ENCODE data around the gene ZNF827.

The ZNF827 gene

DNA sequence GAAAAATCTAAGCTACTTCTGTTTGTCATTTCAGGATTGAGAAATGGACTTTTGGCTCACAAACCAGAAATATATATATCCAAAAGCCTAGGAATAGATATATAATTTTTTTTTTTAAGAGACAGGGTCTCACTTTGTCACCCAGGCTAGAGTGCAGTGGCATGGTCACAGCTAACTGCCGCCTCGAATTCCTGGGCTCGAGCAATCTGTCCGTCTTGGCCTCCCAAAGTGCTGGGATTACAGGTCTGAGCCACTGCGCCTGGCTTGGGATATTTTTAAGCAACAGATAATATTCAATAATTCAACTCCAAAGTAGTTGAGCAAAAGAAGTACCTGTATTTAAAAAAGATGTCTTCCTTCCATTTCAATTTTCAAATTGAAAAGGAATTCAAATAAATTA lies 146.2 kb downstream of the ZNF827 start:
- no peak for DNase-seq (ENCODE audit: low spot score)

DNA sequence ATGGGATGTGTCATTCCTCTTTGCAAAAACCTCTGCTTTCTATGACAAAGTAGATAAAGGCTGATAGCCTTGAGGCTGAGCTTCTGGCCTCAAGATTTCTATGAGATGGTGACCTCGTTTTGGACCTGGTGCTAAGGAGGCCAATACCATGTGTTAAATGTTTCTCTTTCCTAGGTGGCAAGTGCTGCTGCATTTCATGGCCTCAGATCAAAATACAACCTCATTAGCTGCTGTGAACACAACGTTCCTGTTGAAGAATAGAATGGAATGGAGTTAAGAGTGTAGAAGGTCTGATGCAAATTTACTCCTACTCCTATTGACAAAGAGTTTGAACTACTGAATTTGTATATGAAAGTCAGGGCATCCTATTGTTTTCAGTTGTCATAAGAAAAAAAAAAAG lies 146.6 kb downstream of the ZNF827 start:
- DNase-seq (ENCODE audit: low spot score) = no peak

DNA sequence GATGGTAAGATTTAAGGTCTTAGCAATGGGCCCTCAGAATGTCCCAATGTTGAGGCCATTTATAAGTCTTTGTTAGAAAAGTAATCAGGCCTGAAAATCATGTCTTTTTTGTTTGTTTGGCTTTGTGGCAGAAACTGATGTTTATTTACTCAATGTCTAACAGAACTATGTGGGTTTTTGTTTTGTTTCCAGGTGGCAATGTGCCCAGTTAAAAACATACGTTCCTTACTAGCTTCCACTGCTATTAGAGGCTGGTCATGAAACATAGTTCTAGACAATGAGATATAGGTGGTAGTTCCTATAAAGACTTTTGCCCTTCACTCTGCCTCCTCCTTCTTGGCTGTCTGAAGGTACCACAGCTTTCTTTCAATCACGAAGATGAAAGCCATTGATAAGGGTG lies 149.9 kb downstream of the ZNF827 start:
- no peak for DNase-seq (ENCODE audit: low spot score)

DNA sequence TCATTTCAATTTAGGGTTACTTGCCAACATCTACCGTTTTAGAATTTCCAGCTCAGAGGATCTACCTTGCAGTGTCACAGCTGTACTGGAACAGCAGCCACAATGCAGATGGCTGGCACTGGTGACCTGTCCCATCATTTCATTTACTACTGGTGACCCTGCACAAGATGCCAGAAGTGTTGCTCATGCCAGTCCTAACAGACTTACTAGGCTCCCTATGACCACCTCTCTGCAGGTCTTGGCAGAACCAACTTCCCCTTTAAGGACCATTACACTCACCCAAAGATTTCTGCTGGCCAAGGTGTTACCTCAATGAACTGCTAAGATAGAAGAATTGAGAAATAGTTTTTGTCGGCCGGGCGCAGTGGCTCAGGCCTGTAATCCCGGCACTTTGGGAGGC lies 151.8 kb downstream of the ZNF827 start:
- DNase-seq (ENCODE audit: low spot score) = no peak

DNA sequence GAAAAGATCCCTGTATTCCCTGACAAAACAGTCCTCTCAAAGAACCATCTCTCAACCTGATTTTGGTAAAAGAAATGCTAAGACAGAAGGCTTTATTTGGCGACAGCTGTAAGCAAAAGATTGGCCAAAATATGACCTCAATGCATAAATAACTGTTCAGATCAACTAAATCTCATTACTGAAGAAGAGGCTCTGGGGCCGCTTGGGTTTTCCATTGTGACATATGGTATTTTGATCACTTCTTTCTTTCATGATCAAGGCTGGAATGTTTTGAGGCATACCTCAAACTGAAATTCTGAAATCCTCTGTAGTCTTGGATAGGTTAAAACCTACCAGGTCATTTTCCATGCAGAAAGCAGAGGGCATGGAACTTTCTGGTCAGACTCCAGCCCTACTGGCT lies 152.4 kb downstream of the ZNF827 start:
- DNase-seq (ENCODE audit: low spot score) = no peak

DNA sequence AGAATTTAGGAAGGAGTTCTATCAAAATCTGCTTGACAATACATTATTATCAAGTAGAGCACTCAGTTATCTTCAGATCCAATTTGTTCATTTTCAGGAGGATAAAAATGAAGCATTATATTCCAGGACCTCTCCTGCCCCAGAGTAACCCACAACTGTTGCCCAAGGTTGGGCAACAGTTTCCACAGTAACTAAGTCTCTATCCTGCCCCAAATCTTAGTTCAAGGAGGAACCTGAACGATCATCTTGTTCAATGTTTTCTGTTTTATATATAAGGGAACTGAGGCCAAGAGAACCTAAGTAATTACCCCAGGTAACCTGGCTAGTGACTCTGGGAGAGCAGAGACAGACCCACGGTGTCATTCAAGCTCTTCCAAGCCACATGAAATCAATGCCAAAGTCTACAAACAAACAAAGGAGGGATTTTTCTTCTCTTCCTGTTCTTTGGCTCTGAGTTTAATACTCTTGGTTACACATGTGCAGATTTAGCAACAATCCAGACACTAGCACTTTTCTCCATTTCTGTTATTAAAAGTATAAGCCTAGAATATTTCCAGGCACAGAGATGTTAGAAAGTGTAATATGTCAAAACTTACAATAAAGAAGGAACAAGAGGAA lies 153.1 kb downstream of the ZNF827 start:
- no peak for DNase-seq (ENCODE audit: low spot score)

DNA sequence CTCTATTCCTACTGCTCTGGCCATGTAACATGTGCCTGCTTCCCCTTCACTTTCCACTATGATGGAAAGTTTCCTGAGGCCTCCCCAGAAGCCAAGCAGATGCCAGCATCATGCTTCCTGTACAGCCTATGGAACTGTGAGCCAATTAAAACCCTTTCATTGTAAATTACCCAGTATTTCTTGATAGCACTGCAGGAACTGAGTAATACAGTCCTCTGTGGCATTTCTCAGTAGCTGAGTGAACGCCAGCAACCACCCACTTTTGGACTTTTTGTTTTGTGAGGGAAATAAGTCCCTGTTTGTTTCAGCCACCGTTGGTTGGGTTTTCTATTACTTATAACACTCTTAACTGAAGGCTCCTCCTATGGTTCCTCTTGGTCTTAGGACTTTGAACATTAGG lies 154.6 kb downstream of the ZNF827 start:
- no peak for DNase-seq (ENCODE audit: low spot score)

DNA sequence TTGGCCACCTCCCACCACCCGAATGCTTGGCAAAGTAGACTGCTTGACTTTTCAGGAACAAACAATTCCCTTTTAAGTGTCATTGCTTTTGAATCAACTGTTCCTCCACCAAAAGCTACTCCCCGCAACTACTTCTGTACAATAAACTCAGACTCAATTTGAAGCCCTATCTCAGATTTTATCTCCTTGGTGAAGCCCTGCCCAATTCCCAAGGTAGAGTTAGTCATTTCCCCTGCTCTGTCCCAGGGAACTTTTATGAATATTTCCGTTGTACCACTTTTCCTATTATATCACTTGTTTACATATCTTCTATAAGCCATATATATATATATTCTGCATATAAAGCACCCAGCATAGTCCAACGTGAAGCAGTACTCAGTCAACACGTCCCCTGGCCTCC lies 155.9 kb downstream of the ZNF827 start:
- no peak for DNase-seq (ENCODE audit: low spot score)

DNA sequence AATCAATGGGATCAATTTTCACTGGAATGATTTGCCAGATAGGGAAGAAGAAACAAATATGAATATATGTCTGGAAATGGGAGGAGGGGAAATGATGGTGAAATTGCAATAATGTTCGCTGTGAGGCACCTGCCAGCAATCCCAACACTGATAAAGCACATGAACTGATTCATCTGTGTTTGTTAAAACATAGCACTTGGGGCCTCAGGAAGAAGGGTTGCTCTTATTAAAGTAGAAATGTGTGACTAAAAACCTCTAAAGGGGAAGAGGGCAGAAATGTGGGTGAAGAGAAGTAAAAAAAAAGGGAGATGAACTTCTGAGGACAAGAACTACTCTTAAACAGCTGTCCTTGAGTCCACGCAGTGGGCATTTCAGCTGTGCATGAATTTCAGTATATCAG lies 157.3 kb downstream of the ZNF827 start:
- no peak for DNase-seq (ENCODE audit: low spot score)

DNA sequence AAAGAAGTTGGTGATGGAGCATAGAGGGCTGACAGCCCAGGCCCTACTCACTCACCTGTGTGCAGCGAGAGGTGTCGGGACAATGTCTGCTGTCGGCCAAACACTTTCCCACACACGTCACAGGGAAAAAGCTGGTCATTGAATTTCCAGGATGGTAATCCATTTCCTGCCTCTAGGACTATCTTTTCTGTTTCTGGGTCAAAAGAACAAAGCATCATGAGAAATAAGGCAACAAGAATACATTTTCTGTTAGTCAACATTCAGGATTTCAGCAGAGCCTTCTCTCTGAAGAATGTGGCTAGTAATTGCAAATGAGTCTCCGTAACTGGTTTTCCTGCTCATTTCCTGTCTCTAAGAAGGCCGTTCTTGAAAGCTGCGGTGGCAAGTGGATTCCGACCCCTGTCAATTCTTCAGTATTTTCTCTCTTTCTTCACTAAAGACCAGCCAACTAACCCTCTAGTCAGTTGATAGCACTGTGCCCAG lies 159.3 kb downstream of the ZNF827 start:
- DNase-seq (ENCODE audit: low spot score) = no peak

DNA sequence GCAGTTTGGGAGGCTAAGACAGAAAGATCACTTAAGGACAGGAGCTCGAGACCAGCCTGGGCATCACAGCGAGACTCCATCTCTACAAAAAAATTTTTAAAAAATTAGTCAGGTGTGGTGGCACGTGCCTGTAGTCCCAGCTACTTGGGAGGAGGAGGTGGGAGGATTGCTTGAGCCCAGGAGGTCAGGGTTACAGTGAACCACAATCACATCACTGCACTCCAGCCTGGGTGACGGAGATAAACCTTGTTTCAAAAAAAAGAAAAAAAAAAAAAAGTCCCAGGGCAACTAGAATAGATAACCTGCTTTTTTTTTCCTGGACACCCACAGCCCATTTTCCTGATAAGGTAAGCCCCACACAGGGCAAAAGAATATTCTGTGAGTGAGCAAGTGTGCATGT lies 162.4 kb downstream of the ZNF827 start:
- DNase-seq (ENCODE audit: low spot score) = no peak

DNA sequence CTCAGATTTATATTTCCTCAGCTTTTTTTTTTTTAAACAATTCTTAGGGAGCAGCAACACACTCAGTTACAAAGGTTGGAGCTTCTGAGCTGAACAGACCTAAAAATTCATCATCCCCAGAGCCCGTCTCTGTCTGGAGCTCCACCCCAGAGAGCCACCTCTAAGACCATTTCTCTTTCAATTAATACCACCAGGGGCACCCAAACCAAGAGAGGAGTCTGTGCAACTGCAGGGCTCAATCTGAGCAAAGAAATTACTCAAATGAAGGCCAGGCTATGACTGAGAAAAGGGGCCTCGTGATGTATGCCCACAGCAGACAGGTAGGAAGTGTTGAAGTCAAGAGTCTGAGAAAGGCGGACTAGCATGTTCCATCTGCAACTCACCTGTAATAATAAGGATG lies 163.2 kb downstream of the ZNF827 start:
- DNase-seq (ENCODE audit: low spot score) = no peak

DNA sequence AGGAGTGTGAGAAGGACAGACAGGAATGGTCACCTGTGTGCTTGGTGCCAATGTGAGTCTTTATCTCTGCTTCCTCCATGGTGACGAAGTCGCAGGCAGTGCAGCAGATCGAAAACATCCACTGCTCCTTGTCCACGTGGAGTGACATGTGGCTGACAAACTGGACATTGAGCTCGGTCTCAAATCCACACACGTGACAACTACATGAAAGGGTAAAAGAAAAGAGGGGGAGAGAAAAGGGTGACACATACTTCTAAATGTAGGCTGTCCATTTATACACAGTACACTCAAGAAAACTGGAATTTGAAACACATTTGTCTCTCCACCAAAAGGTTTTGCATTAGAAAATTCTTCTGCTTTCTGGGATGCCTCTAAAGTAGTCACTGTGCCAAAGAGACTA lies 164.2 kb downstream of the ZNF827 start:
- no peak for DNase-seq (ENCODE audit: low spot score)

DNA sequence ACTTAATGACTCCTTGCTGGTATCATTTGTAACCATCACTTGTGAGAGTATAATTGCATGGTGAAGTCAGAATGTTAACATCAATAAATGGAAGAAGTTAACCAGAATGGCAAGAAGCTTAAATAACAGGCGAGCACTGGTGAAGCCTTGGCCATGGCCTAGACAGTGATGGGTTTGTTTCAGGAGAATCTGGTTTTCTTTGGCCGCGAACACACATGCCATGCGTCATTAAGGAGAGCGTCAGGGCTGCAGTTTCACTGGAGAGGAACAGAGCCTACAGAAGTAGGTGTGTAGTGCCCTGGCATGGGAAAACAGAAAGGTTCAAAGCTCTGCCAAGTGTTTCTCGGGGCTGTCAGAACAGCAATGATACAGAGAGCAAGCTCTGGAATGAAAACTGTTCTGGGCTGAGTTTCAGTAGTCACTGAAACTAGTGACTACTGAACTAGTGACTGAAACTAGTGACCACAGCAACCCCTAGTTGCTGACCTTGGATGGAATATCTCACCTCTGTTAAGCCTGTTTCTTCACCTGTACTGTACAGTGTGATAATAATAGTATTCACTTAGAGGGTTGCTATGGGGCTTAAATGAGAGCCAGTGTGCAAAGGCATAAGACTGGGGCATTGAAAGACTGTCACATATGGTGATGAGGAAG lies 164.9 kb downstream of the ZNF827 start:
- no peak for DNase-seq (ENCODE audit: low spot score)

DNA sequence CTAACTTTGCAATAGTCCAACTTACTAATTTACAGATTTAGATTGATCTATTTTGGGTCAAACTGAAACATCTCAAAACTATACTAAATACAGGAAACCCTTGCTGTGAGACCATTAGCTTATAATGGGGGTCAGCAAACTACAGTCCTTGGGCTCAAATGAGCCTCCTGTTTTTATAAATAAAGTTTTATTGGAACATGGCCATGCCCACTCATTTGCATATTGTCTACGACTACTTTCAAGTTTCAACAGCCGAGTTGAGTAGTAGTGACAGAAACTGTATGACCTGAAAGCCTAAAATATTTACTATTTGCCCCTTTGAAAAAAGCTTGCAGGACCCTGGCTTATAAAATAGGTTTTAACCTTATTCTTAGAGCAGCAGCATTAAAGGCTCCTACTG lies 166.3 kb downstream of the ZNF827 start:
- DNase-seq (ENCODE audit: low spot score) = no peak

DNA sequence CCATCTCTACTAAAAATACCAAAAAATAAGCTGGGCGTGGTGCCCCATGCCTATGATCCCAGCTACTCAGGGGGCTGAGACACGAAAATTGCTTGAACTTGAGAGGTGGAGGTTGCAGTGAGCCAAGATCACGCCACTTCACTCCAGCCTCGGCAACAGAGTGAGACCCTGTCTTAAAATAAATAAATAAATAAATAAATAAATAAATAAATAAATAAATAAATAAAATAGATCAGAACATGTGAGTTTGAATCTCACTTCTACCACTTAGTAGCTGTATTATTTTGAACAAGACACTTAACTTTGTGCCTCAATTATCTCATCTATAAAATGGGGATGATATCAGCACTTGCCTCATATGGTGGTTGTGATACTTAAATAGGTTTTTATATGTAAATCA lies 168.5 kb downstream of the ZNF827 start:
- no peak for DNase-seq (ENCODE audit: low spot score)

DNA sequence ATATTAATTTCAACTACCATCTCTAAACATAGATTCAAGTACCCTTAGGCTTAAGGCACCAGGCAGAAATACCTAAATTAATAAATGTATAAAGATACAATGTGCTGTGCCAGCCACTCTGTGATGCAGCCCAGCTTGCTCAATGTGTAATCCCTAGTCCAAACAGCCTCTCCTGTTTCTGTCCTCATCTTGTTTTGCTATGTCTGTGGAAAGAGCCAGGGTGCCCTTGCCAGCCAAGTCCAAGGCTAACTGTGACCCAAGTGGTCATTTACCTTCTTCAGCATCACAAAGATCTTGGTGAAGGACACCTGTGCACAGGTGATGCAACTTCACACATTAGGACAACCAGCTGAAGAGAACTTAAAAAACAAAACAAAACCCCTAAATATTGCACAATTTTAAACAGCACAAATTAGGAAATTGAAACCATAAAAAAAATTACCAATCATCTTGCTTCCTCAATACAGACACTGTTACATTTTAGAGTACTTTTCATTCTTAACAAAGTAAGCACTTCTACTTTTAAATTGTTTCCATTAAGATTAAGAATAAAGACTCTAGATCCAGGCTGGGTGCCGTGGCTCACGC lies 169.1 kb downstream of the ZNF827 start:
- no peak for DNase-seq (ENCODE audit: low spot score)

DNA sequence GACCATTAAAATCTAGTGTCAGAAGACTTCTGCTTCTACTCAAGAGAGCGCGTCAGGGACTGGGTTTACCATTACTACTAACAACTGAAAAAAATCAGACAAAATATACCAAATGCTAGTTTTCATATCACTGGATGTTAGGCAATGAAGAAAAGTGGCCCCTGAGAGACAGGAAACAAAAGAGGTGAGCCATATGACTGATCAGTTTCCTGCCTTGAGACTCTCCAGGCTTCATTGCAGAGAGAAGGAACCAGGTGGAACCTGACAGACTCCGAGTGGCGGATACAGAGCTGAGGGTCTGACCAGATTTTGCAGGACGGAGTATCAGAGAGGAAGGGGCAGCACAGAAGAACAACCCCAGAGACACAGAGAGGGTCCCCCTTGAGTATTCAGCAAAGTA lies 172.3 kb downstream of the ZNF827 start:
- DNase-seq (ENCODE audit: low spot score) = no peak

DNA sequence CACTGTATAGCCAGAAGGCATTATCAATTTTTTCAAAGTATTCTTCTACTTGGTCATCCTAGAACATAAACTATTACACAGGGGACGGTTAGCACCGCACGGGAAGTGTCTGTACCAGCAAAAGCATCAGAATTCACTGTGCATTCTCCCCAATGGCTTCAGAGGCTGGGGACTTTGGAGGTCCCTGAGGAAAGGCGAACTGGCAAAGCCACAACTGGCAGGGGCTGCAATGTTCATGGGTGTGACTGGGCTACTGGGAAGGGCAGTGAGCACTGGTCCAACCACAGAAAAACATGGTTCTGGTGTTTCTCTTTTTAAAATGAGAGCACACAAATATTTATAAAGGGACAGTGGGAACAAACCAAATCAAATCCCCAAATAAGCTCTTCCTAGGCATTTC lies 175.2 kb downstream of the ZNF827 start:
- no peak for DNase-seq (ENCODE audit: low spot score)

DNA sequence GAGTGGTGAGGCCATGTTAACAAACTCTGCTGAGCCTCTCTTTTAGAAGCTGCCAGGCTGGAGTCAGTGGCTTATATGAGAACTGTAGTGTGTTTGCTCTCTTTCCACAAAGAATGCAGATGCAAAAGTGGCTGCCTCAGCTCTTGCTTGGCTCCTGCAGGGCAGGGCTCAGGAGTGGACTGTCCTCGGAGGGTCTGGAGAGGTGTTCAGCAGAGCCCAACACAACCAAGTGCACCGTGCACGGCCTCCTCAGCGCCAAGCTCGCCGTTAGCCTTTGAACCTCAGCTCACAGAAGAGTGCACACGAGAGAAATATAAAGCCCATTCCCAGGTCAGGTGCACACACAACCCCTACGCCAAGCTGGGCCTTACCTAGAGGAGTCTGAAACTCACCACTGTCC lies 175.9 kb downstream of the ZNF827 start:
- no peak for DNase-seq (ENCODE audit: low spot score)

DNA sequence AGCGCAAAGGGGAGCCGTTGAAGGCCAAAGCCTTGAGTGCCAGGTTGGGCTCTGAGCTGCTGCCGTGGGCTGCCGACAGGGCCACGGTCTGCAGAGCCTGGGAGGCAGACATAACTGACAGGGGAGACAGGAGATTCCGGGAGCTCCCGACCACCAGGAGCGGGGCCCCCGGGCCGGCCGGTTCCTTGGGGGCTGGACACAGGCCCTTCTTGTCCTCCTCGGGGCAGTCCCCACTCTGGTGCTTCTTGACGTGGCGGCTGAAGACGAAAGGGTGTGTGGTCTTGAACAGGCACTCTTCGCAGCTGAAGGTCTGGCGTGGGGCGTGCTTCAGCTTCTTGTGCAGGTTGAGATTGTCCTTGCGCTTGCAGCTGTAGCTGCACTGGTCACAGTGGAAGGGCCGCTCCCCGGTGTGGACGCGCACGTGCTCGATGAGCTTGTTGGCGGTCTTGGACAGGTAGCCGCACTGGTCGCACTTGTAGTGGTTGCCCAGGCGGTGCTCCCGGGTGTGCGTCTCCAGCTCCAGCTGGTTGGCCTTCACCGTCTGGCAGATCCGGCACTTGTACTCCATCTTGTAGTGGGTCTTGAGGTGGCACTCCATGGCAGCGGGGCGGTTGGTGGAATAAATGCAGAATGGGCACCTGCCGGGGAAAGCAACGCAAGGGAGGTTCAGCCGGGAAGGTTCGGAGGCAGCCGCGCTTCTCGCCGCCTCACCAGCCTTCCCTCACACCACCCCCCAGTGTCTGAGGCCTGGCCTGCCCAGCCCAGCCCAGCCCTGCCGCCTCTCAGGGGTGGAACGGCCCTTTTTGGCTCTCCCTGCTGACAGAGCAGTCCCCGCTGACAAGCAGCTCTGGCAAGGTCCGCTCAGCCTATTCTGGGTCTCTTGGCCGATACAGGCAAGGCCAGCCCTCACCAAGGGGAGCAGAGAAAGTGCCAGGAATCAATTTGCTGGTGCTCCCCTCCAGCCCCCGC lies 177.4 kb downstream of the ZNF827 start:
- DNase-seq (ENCODE audit: low spot score) = no peak

DNA sequence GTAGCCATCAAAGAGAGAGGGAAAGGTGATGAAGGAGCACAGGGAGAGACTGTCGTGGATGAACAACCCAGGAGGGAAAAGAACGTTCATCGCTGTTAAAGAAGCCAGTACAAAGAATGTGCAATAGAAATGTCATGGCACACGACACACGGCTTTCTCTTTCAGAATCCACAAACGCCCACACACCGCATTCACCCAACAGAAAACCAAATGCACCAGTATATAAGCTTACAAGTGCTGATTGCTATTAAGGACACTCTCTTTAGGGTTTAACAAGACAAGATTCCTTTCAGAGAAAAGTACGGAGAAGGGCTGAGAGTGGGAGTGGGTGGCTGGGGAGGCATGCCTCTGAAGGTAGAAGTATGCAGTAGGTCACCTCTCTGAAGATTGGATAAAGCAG lies 178.4 kb downstream of the ZNF827 start:
- DNase-seq (ENCODE audit: low spot score) = no peak

DNA sequence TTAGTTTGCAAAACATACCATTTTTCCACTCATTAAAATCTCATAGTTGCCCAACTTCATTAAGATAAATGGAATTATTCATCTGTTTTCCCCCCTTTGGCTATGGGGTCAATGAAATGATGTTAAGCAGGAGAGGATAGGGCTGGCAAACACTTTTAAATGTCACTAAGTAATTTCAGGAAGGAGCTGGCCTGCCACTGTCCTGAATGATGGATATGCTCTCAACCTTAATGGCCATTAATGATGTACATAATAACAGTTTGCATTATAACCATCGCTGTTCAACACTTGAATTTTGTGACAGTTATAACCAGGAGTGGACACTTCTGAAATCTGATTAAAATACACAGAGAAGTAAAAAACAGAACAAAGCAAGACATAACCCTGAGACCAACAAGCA lies 181.4 kb downstream of the ZNF827 start:
- no peak for DNase-seq (ENCODE audit: low spot score)

All from AG08395 (cell line).